HepG2 (cell line): ENCODE measurements around the gene POLE3. TPM values are rescaled to one million over a fixed set of nuclear protein-coding genes. Genes with fewer than 3 reads are reported as not detected.
A peak's percentile ranks its signal among the peaks of the same experiment; 100 is the strongest.

Experiments
- ARID2 ChIP-seq: sonication (generic); formaldehyde crosslinking; IDR thresholded peaks from 2 replicates; pipeline ENCODE4 v1.8.1; 2022; ENCODE audit warnings: mild to moderate bottlenecking, missing genetic modification reagents, borderline replicate concordance
- BATF2 ChIP-seq: sonication (generic); formaldehyde crosslinking; IDR thresholded peaks from 2 replicates; pipeline ENCODE4 v1.8.0; 2022; ENCODE audit warnings: mild to moderate bottlenecking, missing genetic modification reagents, moderate library complexity
- GATA4 ChIP-seq: sonication (generic); IDR thresholded peaks from 2 replicates; pipeline ENCODE4 v1.6.1; 2016; ENCODE audit warnings: antibody characterized with exemption, low read depth, borderline replicate concordance
- HNRNPLL ChIP-seq: fragments of 200-400 bp; formaldehyde crosslinking; IDR thresholded peaks from 2 replicates; pipeline ENCODE4 v1.6.1; 2017; ENCODE audit warnings: mild to moderate bottlenecking, low read depth, low read length; ENCODE audit not compliant: poor library complexity, severe bottlenecking
- KDM6A ChIP-seq: IDR thresholded peaks from 2 replicates; pipeline ENCODE4 v1.6.1; 2016; ENCODE audit warnings: low read depth
- KLF16 ChIP-seq, 2 experiments: sonication (generic) in 1 of 2; formaldehyde crosslinking in 1 of 2; IDR thresholded peaks; 2 replicates each; pipeline versions ENCODE4 v1.6.1 to v1.8.0; 2016 to 2023; ENCODE audit warnings: missing genetic modification reagents in 2 of 2, missing compliant biosample characterization in 1 of 2
- NR0B2 ChIP-seq: sonication (generic); formaldehyde crosslinking; IDR thresholded peaks from 2 replicates; pipeline ENCODE4 v1.4.0; 2020; ENCODE audit warnings: mild to moderate bottlenecking, missing genetic modification reagents
- ZEB1 ChIP-seq: IDR thresholded peaks from 2 replicates; pipeline ENCODE4 v1.6.1; 2012; ENCODE audit warnings: mild to moderate bottlenecking, low read depth, inconsistent platforms; ENCODE audit not compliant: insufficient replicate concordance
- ZHX1 ChIP-seq: sonication (generic); formaldehyde crosslinking; IDR thresholded peaks from 2 replicates; pipeline ENCODE4 v1.8.1; 2022; ENCODE audit warnings: low read depth, mild to moderate bottlenecking, missing genetic modification reagents
- ZNF234 ChIP-seq: sonication (generic); formaldehyde crosslinking; conservative IDR thresholded peaks from 2 replicates; pipeline ENCODE4 v1.5.1; 2020; ENCODE audit warnings: mild to moderate bottlenecking, missing genetic modification reagents
- ZNF256 ChIP-seq: sonication (generic); formaldehyde crosslinking; conservative IDR thresholded peaks from 2 replicates; pipeline ENCODE4 v1.4.0; 2020; ENCODE audit warnings: missing genetic modification reagents
- ZNF609 ChIP-seq: sonication (generic); formaldehyde crosslinking; IDR thresholded peaks from 2 replicates; pipeline ENCODE4 v1.4.0; 2020; ENCODE audit warnings: mild to moderate bottlenecking, missing genetic modification reagents, borderline replicate concordance
- ZNF614 ChIP-seq: IDR thresholded peaks from 2 replicates; pipeline ENCODE4 v1.6.1; 2018; ENCODE audit warnings: missing biosample characterization, missing genetic modification reagents, inconsistent platforms, borderline replicate concordance
- ZNF709 ChIP-seq: sonication (generic); formaldehyde crosslinking; IDR thresholded peaks from 2 replicates; pipeline ENCODE4 v1.5.0; 2020; ENCODE audit warnings: mild to moderate bottlenecking, missing genetic modification reagents
- ZNF784 ChIP-seq: sonication (generic); formaldehyde crosslinking; IDR thresholded peaks from 2 replicates; pipeline ENCODE4 v1.5.1; 2020; ENCODE audit warnings: missing genetic modification reagents, mild to moderate bottlenecking, borderline replicate concordance
- ZNF790 ChIP-seq: sonication (generic); formaldehyde crosslinking; IDR thresholded peaks from 2 replicates; pipeline ENCODE4 v1.8.0; 2022; ENCODE audit warnings: missing genetic modification reagents, mild to moderate bottlenecking, borderline replicate concordance
- ZNF879 ChIP-seq: sonication (generic); formaldehyde crosslinking; IDR thresholded peaks from 2 replicates; pipeline ENCODE4 v1.8.1; 2023; ENCODE audit warnings: missing genetic modification reagents
- polyA plus RNA-seq, 8 experiments: library from polyadenylated mRNA; depleted of rRNA in 3 of 8; stranded (reverse) in 7 of 8; unstranded in 1 of 8; fragments of >200 nt; fragmentation: Illumina TruSeq in 4 of 8; extraction: Trizol in 4 of 8; gene quantifications; 2 replicates each; pipeline versions ENCODE4 v1.2.1 to v1.2.3, GENCODE V29; 2011 to 2016; ENCODE audit warnings: low read depth in 4 of 8, missing spikeins in 1 of 8, mixed read lengths in 1 of 8; ENCODE audit not compliant: insufficient read depth in 1 of 8
- total RNA-seq, 5 experiments: library from RNA; depleted of rRNA; stranded (reverse); fragments of >200 nt; fragmentation: Illumina TruSeq; extraction: Trizol; gene quantifications; 2 replicates each; pipeline ENCODE4 v1.2.3, GENCODE V29; 2016; ENCODE audit warnings: low read depth in 1 of 5

The POLE3 gene
- total and polyA plus RNA-seq, 2 of the 13 experiments (the other 11 are each of a cell fraction or from before 2014, with no cell fraction given), result 36.0 to 77.2 TPM

GRCh38 chr9:113376634-113377567, 33.6 kb downstream of the POLE3 start, which contains the start of gene HDHD3 (continued):
- TF ChIP-seq ZNF609 (0 out of 2 replicates have a peak, but pooled peaks have one; percentile 13), ZNF614 (0 out of 2 replicates have a peak, but pooled peaks have one; percentile 20), ZNF709 (CRISPR knock-in tag) (peak; percentile 66), KLF16 (CRISPR knock-in tag; IDR thresholded peaks at IDR 0.05) (peak; percentile 46 to 60; a peak in 1 of 4 replicates), HNRNPLL (peak; percentile 87), ZHX1 (0 out of 2 replicates have a peak, but pooled peaks have one; percentile 38), NR0B2 (CRISPR knock-in tag) (peak; percentile 80), GATA4 (peak; percentile 27; the same call in 1 of the 2 replicates), ZNF784 (peak; percentile 75; the same call in 1 of the 2 replicates), ZEB1 (peak; percentile 38), ZNF234 (no peak), ZNF256 (CRISPR knock-in tag) (no peak; the same call in 1 of the 2 replicates), ZNF790 (peak; percentile 56; the same call in 1 of the 2 replicates), KDM6A (CRISPR knock-in tag) (peak; percentile 15; the same call in 1 of the 2 replicates), BATF2 (CRISPR knock-in tag) (peak; percentile 20; the same call in 1 of the 2 replicates), ZNF879 (no peak), ARID2 (CRISPR knock-in tag) (peak; percentile 49; the same call in 1 of the 2 replicates)
